Measurements from ENCODE around the gene LEMD2.

Gene LEMD2

GRCh38 chr6:33758815-33759216 lies 30.1 kb downstream of the LEMD2 start:
- DNase-seq (ENCODE audit: low spot score): no peak

DNA sequence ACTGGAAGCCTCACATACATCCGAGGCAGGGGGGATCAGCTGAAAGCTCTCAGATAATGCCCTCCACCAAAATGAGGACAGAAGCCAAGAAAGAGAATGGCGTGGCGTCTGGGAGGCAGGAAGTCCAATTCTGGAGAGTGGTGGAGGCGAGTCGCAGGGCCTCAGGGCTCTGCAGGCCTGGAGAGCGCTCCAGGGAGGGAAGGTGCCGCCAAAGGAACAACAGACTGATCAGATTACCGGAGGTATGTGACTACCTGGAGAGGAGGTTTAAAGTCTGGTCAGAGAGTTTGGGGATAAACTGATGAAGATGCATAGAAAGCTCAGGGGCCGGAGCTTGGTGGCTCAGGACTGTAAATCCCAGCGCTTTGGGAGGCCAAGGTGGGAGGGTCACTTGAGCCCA lies 31.0 kb downstream of the LEMD2 start:
- TF ChIP-seq, protein P1, sequence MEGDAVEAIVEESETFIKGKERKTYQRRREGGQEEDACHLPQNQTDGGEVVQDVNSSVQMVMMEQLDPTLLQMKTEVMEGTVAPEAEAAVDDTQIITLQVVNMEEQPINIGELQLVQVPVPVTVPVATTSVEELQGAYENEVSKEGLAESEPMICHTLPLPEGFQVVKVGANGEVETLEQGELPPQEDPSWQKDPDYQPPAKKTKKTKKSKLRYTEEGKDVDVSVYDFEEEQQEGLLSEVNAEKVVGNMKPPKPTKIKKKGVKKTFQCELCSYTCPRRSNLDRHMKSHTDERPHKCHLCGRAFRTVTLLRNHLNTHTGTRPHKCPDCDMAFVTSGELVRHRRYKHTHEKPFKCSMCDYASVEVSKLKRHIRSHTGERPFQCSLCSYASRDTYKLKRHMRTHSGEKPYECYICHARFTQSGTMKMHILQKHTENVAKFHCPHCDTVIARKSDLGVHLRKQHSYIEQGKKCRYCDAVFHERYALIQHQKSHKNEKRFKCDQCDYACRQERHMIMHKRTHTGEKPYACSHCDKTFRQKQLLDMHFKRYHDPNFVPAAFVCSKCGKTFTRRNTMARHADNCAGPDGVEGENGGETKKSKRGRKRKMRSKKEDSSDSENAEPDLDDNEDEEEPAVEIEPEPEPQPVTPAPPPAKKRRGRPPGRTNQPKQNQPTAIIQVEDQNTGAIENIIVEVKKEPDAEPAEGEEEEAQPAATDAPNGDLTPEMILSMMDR (IDR thresholded peaks at IDR 0.05; ENCODE audit: extremely low read depth, missing control alignments): no peak
- no peak for DNase-seq (ENCODE audit: low spot score)

More at GRCh38 chr6:33758815-33759216, 30.1 kb downstream of the LEMD2 start:
- TF ChIP-seq, protein P1 (IDR thresholded peaks at IDR 0.05; ENCODE audit: extremely low read depth, missing control alignments): no peak

DNA sequence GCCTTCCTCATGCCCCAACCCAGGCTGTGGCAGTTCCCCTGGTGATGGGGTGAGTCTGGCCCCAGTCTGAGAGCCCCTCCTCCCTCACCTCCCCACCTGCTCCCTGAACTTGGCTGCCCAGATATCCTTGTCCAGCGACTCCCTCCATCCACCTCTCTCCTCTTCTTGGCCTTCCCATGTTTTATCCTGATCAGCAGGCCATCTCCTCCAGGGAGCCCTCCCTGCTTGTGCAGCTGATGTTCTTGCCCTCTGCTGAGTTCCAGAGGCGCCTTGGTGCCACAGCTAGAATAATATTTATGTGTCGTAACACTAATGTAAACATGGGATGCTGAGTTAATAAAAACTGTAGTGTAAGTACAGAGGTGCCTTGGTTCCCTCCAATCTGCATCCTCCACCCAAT lies 31.8 kb downstream of the LEMD2 start:
- DNase-seq (ENCODE audit: low spot score): no peak
- TF ChIP-seq, protein P1 (IDR thresholded peaks at IDR 0.05; ENCODE audit: extremely low read depth, missing control alignments): no peak

- TF ChIP-seq, protein P1 (IDR thresholded peaks at IDR 0.05; ENCODE audit: extremely low read depth, missing control alignments): no peak
- no peak for DNase-seq (ENCODE audit: low spot score)
These were observed 32.5 kb downstream of the LEMD2 start for GRCh38 chr6:33756211-33756954.

GRCh38 chr6:33755070-33755869 lies 33.7 kb downstream of the LEMD2 start:
- TF ChIP-seq, protein P1 (IDR thresholded peaks at IDR 0.05; ENCODE audit: extremely low read depth, missing control alignments): no peak
- no peak for DNase-seq (ENCODE audit: low spot score)

DNA sequence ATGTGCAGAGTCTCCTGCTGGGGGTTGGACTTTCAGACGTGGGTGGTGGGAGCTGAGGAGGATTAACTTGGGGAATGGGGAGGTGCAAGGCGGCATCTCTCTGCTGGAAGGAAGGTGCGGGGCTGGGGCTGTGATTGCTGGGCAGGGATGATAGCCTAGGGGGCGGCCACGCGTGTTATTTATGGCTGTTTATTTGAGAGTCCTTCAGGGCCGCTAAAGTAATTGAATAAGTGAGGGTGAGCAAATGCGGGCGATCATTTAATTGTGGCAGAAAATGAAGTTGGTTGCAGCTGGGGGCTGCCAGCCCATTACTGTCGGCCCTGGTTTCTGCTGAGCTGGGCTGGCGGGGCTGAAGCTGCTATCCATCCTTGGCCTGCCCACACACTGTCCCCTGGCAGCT lies 34.7 kb downstream of the LEMD2 start:
- DNase-seq (ENCODE audit: low spot score): no peak
- TF ChIP-seq, protein P1 (IDR thresholded peaks at IDR 0.05; ENCODE audit: extremely low read depth, missing control alignments): no peak

GRCh38 chr6:33752646-33753015 lies 36.3 kb downstream of the LEMD2 start:
- no peak for DNase-seq (ENCODE audit: low spot score)
- TF ChIP-seq, protein P1 (IDR thresholded peaks at IDR 0.05; ENCODE audit: extremely low read depth, missing control alignments): no peak

All from GM20000 (cell line).